ENCODE measurements around the gene INSRR.

INSRR gene

DNA sequence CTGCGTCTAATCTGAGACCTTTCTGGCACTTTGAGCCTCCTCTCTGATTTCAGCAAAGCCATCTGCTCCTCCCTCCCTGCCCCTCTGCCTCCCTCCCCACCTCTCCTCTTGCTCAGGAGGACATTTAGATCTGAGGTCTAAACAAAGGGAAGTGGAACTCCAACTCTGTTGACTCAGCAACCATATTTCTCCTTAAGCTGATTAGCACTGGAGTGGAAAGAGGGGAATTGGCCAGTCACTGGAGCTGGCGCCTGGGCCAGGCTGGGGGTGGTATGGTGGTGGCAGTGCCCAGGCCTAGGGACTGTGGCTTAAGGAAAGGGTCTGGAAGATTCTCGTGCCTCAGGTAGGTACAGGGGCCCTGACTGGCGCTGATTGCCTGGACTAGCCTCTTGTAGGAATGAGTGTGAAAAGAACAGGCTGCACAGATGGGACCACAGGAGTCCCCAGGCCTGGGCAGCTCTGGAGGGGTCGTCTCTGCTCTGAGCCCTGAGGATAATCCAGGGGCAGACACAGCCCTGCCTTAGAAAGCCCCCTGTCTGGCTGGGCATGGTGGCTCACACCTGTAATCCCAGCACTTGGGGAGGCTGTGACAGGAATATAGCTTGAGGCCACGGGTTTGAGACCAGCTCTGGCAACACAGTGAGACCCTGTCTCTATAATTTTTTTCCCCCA lies 54.2 kb downstream of the INSRR start:
- DNase-seq: no peak

DNA sequence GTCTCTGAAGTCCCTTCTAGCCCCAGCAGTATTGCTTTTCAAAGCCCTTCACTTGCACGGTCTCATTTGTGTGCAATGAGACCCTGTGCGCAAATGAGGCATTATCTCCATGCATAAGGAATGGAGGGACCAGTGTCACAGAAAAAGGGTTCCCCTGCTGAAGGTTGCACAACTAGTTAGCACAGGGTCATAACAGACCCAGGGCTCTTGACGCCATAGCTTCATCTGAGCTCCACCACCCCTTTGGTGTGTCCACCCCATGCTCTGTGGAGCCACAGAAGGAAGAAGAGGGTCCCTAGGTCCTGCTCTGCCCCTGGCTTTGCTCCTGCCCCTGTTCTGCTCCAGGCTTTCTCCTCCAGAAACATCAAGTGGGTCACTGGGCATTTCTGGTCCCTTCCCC lies 54.9 kb downstream of the INSRR start:
- DNase-seq: peak; percentile 57

DNA sequence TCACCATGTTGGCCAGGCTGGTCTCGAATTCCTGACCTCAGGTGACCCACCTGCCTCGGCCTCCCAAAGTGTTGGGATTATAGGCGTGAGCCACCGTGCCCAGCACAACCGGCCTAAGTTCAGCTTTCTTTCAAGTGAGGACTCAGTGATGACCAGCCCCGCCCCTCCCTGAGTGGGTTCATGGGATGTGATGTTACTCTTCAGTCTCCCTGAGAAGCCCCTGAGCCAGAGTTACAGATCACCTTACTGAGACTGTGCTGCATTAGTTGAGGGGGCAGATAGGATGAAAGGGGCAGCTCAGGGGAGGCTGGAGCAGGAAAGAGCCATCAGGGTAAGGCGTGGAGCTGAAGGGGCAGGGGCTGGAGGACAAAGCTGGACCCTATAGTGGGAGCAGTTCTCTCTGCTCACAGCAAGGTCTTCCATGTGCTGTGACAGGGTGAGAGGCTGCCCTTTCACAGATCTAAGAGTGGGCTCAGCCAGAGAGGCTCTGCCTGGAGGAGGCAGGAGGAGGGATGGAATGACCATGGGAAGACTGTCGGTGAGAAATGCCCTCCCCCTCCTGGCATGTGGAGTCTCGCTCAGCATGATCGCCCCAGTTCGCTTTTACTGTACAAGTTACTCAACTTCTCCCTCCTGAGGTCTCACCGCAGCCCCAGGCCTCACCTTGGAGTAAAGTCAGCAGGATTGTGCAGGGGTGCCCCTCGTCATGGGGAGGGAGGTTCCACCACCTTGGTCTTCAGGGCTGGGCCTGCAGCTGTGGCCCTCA lies 55.6 kb downstream of the INSRR start:
- DNase-seq: peak; percentile 59

DNA sequence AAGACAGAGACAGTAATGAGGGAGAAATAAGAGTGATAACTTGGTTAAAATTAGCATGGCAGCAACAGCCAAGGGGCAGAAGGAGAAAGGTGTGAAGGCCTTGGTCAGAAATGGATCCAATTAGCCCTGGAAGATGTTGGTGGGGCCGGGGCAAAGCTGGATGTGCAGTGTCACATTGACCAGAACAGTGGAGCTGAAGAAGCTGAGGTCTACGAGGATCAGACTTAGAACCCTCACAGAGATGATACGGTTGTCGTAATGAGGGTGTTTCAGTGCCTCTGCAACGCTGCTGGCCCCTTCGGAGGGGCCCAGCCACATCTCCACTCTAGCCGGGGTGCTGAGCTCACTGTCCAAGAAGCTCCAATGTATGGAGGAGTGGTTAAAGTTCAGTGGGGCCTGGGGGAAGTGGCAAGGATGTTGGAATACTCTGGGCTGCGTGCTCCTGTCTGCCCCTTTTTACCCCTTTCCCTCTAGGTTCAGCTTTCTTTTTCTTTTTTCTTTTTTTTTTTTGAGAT lies 56.4 kb downstream of the INSRR start:
- no peak for DNase-seq

DNA sequence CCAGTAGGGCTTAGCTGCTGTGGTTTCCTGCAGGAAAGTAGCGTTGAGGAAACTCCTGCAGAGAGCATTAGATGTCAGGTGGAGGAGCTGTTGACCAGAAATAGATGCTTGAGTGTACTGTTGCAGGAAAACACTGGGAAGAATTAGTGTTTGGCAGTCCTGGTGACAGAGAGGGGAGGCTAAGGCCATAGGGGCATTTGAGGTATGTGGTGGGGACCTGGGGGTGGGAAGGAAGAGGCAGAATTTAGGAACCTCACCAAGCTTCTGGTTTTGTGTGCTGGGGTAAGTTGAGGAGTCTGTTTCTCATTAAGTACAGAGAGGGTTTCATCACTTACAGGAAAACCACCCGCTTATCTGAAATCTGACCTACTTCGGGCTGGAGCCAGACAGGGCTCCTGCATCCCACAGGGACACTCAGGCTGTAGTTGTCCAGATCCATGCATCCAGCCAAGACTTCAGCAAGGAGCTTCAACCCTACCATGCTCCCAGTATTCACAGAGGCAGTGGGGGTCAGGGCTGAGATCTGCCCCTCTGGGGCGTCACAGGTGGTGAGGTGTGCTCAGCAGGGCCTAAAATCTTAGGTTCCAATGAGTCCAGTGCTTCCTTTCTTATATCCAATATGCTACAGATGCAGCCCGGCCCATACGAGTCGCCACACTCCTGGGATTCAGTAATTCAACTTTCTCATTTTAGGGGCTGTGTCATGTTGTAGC lies 57.4 kb downstream of the INSRR start:
- peak; percentile 57 for DNase-seq

DNA sequence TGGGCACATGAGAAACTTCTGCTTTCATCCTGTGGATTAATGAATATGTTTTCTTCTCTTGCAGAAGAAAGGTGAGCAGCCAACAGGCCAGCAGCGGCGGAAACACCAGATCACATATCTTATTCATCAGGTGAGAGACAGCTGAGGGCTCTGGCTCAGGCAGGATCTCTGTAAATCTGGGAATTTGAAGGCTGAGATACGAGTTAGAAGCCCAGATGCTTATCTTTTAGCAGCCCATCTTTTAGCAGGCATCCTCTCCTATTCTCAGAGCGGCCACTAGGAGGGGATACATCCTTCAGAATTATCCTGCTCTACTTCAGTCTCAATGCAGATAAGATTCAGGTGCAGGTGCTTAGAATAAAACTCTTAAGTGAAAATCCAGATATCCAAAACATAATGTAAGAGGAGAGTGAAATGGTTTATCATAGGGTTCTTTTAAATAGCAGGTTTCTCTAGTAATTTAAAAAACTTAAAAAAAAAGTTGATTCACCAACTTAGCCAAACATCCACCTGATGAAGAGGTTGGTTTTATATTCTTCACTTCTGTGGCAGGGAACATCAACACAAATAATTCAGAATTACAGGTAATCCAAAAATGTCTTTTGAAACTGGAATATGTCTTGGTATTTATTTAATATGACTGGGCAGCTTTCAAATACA lies 61.6 kb downstream of the INSRR start:
- no peak for DNase-seq

DNA sequence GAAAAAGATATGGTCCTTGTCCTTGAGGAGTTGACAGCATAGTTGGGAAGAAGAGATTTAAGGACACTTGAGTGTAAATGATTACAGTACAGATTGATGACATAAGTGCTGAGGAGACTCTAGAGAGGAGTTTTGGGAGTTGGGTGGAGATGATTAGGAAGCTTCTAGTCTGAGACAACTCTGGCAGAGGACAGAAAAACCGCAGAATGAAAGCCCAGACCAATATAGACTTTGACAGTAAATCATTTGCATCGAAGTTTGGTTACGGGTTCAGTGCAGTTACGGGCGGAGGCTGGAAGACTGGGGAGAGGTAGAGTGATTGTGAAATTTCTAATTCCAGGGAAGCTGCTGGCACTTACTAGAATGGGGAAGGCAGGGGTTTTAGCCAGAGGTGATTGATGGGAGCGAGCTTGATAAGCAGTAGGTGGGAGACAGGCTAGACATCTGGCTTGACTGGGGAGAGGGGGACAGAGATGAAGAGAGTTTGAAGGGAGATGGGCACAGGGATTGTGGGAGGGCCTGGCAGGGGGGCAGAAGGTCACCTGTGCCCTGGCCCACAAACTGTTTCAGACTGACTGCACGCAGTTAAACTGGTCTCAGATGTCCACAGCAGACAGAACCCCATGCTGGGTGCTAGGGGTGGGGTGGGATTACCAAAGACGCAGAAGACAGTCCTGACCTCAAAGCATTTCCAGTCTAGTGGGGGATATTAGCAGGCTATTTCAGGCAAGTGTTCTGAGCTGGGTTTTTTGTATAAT lies 62.4 kb downstream of the INSRR start:
- no peak for DNase-seq

DNA sequence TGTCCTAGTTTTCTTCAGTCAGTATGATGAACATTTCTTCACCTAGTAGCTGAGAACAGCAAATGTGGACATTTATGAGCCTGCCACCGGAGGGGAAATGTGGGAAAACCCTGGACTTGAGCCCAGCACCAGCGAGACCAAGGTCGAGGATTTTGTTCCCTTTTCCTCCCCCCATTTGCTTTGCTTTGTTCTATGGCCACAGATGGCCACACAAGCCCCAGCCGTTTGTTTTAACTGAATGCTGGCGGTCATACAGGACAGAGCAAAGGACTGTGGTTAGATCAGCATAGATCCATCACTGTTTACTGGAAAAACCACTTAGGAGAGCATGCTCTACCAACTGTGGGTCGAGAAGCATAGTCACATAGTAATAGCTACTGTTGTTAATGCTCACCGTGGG lies 63.1 kb downstream of the INSRR start:
- DNase-seq: no peak

DNA sequence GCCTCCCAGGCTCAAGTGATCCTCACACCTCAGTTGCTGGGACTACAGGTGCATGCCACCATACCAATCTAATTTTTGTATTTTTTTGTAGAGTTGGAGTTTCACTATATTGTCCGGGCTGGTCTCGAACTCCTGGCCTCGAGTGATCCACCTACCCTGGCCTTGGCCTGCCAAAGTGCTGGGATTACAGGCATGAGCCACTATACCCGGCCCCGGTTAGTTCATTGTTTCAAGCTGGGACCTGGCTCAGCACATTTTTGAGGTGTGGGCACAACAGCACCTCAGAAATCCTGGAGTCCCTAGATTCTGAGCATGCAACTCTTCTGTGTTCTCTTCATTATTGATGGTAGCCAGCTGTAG lies 63.6 kb downstream of the INSRR start:
- DNase-seq: no peak

DNA sequence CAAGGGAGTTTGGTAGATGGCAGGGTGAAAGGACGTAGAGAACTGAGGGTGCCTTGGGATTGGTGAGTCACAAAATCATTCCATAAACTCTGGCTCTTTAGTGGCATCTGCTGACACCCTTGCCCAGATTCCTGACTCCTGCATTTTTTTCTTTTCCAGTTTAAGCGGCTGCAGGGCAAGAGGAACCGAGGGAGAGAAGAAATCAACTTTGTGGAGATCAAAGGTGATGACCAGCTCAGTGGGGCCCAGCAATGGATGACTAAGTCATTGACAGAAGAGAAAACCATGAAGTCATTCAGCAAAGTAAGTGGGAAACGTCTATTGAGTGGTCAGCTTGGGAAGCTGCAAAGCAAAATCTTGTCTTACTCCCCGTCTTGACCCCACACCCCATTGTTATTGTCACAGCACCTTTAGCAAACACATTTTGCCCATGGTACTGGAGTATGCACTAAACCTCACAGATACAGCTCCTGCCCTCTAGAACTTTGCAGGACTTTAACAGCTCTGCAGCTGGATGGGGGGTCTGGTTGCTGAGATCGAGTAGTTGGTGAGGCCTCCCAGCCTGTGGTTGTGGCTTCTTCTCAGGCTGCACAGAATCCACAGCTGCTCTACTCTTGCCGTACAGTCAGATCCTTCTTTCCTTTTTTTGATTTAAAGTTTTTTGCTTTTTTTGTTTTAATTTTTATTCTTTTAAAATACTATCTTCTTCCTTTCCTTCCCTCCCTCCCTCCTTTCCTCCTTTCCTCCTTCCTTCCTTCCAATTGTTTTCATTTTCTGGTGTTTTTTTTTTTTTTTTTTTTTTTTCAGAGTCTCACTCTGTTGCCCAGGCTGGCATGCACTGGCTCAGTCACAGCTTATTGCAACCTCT lies 64.2 kb downstream of the INSRR start:
- DNase-seq: no peak
